ENCODE results near the gene CHTF18.

DNA sequence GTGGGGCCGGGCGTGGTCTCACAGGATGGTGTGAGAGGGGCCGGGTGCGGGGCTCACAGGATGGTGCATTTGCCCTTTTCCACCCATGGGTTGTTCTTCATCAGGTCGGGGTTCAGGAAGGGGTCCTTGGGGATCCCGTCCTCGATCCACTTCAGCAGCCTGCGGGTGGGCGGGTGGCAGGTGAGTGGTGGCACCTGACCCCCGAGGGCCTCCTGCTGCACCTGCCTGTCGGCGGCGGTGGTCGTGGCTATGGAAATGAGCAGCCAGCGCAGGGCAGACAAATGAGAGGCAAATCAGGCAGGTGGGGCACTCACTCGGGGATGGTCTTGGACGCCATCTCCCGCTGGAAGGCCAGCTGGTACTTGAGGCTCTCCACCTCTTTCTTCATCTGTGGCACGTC, 10.2 kb downstream of the CHTF18 start:
- TF ChIP-seq, protein P1, sequence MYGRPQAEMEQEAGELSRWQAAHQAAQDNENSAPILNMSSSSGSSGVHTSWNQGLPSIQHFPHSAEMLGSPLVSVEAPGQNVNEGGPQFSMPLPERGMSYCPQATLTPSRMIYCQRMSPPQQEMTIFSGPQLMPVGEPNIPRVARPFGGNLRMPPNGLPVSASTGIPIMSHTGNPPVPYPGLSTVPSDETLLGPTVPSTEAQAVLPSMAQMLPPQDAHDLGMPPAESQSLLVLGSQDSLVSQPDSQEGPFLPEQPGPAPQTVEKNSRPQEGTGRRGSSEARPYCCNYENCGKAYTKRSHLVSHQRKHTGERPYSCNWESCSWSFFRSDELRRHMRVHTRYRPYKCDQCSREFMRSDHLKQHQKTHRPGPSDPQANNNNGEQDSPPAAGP (tag by site-specific recombination; IDR thresholded peaks at IDR 0.05), result no peak
- no peak for TF ChIP-seq ZSCAN16 (tag by site-specific recombination; IDR thresholded peaks at IDR 0.05)
- no peak for TF ChIP-seq CTCF (tag by site-specific recombination; IDR thresholded peaks at IDR 0.05)
- TF ChIP-seq ZFP37 (tag by site-specific recombination; IDR thresholded peaks at IDR 0.05), result no peak
- TF ChIP-seq ZNF776 (tag by site-specific recombination; IDR thresholded peaks at IDR 0.05; ENCODE audit: borderline replicate concordance), result no peak
- no peak for TF ChIP-seq ZNF768 (tag by site-specific recombination; IDR thresholded peaks at IDR 0.05)
- no peak for TF ChIP-seq ZNF76 (tag by site-specific recombination; IDR thresholded peaks at IDR 0.05; ENCODE audit: borderline replicate concordance, low read depth)
- no peak for TF ChIP-seq ZBTB48 (tag by site-specific recombination; IDR thresholded peaks at IDR 0.05)
- TF ChIP-seq ZNF747 (tag by site-specific recombination; IDR thresholded peaks at IDR 0.05), result no peak
- TF ChIP-seq ZNF292 (tag by site-specific recombination; IDR thresholded peaks at IDR 0.05; ENCODE audit: borderline replicate concordance, low read depth), result no peak
